Stimulated activated CD8-positive, alpha-beta memory T cell treated with anti-CD3 and anti-CD28 coated beads, Interleukin-7, amount 100 ng/mL, for 24 hours (primary cell): ENCODE results near the gene SLCO2A1.

Experiments used
- DNase-seq: peaks from one replicate; pipeline ENCODE4 v3.0.0-alpha.2; 2020; ENCODE audit warnings: low read depth

SLCO2A1 gene

DNA sequence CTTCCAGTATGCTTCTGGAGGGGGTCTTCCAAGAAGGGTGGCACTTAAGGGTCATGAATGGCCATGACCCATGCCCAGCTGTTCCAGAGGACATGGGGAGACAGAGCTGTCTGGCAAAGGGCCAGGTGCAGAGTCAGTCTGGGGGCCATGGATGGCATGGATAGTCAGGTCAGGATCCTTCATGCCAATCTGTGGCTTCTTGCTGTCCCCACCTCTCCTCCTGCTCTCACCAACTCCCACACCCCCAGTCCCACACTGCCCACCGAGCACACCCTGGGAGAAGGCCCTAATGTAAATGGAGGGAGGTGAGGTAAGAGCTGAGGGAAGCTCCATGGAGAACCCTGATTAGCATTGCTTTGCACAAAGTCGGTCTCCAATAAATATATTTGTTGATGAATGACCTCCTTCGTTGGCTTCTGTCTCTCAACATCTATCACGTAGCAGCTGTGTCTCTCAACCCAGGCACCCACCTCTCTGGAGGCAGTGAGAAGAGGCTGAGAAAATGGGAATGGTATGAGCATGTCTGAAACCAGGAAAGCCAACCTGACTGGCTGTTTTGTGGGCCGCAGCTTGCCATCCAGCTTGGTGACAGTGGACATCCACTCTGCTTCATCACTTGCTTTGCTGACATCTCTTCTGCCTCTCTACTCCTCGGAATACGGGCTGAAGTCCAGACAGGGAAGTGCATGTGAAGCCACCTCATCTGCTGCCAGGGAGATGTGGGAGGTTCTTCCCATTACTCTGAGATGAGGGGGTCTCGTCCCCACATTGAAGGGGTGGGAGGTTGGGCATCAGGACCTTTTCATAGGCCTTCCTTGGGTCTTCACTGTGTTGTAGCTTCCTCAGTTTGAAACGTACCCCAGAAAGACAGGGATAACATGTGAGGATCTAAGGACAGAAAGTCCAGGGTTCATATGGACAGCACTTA, 96.4 kb downstream of the SLCO2A1 start:
- DNase-seq: no peak

DNA sequence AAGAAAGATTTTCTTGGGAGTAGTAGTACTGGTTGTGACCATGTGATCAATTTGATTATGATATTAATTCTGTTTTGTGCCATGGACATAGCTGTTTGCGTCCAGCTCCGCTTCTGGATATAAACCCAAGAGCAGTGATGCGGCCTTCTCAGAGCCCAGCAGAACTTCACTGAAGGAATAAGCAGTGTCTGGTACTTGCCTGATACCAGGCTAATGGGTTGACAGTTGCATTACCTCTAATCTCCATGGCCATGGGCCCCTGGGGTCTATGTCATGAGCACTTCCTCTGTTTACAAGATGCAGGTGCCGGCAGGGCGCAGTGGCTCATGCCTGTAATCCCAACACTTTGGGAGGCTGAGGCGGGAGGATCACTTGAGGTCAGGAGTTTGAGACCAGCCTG, 97.7 kb downstream of the SLCO2A1 start:
- no peak for DNase-seq

DNA sequence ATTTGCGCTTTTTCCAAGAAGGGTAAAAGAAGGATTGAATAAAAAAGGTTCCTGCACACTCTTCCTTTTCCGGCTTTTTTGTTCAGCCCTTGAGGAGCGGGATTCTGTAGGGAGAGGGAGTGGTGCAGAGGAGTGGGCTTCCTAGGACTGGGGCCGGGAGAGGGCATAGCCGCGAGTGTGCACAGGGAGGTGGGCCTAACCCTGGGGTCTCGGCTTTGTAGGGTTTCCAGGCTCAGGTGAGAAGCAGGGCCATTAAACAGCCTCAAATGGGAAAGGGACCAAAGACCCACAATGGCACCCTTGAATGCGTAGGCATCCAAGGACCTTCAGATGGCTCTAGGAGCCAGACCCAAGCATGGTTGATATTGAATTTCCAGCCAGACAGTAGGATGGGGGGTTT, 98.6 kb downstream of the SLCO2A1 start:
- DNase-seq: no peak

DNA sequence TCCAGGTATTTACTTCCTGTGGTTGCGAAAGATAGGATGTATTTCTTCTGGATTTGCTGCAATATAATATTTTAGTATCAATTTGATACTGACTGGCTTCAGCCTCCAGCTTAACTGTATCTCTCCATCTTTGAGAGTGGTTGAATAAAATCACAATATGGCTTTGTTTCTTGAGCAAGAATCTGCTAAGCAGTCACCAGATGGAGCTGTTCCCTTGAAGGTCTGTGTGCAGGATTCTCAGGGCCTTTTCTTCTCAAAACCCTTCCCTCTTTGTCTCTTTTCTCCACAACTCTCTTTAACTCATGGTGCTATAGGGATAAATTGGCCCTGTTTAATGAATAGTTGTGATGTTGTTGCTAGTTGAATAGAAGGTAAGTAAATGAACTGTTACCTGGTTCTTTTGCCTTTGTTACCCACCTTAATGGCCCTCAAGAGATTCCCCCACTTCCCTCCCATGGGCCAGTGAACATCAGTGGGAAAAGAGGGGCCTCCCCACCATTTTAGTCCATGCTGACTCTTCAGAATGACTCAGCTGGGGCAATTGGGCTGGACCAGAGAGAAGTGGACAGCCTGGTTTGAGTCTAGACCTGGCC, 99.3 kb downstream of the SLCO2A1 start:
- DNase-seq: no peak

DNA sequence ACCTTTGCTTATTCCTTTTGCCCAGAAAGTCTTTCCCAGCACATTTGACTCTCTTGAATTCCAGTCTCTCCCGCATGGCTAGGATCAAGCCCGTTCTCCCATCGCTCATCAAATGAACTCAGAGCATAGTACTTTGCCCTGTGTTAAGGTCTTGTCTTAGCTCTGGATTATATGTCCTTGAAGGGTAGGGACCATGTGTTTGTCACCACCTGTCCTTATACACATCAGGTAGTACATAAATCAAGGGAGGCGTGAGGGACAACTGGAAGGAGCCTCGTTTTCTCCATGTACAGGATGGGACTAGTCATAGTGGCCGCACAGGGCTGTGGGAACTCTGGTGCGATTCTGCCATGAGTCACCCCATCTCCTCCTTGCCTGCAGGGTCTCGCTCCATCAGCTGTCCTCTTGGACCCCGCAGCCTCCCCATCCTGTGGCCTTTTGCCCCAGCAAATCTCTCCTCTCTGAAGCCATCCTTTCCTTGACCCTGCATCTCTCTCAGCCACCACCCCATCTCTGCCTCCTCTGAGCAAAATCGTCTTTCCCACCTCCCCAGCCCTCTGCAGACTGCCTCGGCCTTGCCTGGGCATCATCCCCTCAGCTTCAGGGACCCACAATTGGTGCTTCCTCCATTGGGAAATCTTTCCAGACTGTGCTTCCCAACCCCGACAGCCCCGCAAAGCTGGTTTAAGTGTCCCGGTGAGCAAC, 100.7 kb downstream of the SLCO2A1 start:
- DNase-seq: no peak

DNA sequence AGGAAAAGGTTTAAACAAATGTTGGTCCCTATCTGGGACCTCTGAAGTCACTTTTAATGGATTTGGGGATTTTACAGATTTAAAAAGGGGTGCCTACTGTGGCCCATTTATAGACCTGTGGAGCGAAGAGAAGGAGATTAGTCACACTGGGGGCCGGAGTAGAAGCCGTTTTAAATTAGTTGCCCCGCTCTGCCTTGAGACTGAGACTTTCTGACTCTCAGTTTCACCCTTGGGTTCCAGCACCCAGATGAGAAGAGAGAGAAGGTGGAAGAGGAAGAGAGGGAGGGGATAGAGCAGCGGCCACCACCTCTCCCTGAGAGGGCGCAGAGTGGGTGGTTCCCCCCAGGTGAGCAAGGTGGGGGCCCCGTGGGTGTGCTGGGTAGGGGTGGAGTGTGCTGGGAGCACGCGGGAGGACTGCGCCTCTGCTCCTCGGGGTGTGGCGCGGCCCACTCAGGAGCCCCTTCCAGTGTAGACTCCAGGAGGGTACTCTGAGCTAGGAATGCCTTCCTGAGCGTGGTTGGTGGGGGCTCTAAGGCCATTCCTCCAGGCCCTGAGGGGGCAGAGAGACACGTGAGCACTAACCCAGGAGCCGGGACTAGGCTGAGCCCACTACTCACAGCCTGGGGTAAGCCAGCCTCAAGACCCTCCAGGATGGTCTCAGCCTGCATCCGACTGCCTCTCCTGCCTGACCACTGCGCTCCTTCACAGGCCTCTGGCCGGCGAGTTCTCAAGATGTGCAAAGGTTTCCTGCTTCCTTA, 101.4 kb downstream of the SLCO2A1 start:
- no peak for DNase-seq

DNA sequence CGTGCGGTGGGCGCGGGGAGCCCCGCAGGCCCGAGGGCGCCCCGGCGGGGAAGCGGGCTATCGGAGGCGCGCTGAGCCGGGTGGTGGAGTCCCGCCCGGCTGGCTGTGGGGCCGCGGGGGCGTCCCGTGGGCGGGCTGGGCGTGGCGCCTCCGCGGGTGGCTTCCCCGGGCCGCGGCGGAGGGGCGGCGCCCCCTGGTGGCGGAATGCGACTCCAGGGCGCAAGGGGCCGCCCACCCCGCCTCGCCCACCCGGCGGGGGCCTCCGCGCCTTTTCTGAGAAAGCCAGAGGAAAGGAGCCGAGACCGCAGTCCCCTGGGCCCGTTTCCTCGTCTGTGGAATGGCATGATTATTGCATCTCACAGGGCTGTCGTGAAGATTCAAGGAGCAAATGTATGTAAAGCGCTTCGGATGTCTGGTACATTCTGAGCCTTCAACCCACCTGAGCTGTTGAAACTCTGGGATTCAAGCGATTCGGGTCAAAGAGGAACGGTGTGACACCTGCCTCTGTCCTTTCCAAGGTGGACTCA, 102.1 kb downstream of the SLCO2A1 start:
- DNase-seq: peak; percentile 53

DNA sequence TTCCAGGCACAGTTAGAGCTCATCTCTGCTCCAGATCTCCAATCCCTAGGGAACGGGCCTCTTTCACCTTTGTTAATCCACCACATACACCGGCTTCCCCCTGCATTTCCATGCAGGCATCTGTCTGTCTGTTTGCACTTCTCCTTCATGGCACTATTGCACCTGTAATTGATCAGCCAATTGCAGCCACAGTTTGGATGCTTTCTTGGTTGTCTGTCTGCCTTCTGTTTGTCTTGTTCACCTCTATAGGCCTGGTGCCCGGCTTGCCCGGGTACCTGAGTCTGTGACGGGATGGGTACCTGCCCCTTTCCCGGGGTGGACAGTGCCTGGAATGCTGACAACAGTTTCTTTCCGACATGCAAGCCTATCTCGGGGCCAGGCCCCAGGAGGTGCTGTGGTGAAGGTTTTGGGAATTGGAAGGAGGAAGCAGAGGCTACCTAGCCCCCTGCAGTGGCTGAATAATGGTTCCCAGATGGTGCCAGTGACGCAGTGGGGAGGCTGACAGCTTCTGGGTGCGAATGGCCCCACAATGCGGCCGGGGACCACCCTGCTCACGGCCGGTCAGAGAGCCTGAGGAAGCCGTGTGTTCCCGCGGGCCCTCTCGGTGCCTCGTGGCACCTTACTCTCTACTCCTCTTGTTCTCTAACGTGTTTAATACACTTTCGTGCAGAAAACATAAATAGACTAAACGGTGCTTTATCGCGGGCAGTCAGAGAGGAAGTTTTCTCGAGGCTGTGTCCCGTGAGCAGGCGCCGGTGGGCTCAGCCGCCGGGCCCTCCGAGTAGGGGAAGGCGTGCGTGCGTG, 102.8 kb downstream of the SLCO2A1 start:
- DNase-seq: no peak

DNA sequence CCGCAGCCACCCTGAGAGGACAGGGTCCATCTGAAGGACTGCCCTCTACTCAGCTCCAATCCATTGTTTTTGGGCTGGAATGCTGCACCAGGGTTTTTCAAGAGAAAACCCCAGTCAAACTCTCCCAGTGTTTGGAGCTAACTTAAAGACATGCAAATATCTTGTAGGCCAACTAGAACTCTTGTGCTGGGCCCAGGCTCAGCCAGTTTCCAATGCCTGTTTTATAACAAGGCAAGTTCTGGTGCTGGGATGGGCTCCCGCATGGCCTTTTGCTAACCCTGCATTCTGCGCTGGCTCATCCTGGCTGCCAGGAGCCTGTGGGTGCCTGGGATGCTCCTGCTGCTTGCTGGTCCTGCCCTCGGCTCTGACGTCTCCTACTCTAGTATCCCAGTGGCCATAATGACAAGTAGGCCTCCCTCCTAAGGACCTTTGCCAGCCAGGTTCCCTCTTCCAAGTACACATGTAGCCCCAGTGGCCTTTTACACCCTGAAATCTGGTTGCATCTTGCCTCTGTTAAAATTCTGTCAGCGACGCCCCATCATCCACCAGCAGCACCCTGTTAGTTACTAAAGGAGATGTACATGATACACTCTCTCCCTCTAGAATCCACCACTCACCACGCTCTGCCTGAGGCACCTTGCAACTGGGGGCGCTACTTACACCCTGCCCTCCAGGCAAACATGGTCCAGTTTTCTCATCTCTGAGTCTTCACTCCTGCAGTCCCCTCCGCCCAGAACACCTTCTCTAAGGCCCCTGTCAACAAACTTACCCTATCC, 103.6 kb downstream of the SLCO2A1 start:
- no peak for DNase-seq

DNA sequence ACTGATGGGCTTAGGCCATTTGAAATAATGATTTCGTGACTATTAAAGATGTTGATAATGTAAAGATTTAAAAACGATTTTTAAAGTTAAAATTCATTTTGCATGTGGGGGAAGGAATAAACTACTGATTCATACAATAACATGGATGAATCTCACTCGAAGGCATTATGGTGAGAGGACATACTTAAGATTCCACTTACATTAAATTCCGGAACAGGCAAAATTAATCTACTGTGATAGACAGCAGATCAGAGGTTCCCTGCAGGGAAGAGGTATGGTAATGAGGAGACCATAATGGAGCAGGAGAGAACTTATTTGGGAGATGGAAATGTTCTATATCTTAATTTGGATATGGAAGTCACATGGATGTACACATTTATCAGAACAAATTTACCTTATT, 105.7 kb downstream of the SLCO2A1 start:
- DNase-seq: no peak

DNA sequence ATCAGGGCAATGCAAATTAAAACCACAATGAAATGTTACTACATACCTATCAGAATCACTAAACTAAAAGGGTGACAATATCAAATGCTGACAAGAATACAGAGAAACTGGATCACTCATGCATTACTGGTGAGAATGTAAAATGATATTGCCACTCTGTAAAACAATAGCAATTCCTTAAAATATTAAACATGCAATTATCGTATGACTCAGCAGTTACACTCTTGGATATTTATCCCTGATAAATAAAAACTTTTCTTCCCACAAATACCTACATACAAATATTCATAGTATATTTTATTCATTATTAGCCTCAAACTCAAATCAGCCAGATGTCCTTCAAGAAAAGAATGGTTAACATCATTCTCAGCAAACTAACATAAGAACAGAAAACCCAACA, 108.1 kb downstream of the SLCO2A1 start:
- DNase-seq: no peak

DNA sequence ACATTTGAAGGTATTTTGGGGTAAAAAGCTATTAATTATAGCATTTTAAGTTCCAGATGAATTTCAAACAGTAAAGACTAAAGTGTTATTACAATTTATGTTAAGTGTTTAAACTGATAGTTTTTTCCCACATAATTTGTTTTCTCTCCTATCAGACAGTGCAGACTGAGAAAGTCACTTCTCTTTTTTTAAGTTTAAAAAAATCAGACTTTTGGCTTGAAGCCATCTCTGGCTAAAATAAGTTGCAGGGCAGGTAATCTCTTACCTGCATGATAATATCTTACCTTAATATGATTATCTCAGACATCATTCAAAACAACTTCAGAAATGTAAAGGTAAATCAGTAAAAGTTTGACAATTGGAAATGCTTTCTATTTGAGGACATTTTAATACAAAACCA, 112.6 kb downstream of the SLCO2A1 start:
- DNase-seq: no peak

DNA sequence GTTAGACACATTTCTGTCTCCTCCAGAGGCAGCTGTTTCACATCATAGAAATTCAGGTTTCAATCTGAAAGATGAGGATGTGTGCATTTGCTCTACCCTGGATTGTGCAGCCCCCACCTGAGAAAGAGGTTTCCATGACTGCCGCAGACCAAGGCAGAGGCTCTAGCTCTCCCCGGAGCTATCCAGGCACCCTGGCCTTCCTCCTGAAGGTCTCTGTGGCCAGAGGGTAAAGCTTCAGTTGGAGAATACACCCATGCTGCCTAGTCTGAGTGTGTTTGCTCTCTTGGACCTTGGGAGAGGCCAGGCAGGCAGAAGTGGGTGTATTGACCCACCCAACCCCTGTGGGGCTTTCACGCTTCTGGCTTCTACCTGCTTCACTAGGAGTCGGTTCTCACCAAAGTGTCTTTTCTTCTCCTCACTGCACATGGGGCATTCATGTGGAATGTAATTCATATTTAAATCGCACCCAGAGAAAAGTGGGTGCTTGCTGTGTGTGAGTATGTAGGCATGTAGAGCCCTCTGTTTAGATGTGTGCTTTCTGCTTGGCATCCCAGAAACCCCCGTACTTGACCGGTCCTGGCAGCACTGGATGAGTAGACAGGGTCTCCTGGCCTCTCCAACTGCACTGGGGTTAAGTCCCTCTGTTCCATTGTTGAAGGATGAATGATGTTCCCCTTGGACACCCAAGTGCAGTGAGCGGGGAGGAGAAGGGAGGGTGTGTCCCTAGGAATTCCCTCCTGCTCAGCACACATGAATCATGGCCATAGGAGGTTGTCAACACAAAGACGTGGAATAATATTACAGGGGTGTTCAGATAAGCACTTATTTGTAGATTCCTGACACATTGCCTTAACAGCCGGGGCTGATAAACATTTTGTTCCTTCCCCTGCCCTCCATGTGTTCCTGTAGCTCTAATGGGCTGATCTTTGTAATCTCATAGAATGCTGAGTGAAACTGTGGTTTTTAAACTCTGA, 113.8 kb downstream of the SLCO2A1 start:
- no peak for DNase-seq

DNA sequence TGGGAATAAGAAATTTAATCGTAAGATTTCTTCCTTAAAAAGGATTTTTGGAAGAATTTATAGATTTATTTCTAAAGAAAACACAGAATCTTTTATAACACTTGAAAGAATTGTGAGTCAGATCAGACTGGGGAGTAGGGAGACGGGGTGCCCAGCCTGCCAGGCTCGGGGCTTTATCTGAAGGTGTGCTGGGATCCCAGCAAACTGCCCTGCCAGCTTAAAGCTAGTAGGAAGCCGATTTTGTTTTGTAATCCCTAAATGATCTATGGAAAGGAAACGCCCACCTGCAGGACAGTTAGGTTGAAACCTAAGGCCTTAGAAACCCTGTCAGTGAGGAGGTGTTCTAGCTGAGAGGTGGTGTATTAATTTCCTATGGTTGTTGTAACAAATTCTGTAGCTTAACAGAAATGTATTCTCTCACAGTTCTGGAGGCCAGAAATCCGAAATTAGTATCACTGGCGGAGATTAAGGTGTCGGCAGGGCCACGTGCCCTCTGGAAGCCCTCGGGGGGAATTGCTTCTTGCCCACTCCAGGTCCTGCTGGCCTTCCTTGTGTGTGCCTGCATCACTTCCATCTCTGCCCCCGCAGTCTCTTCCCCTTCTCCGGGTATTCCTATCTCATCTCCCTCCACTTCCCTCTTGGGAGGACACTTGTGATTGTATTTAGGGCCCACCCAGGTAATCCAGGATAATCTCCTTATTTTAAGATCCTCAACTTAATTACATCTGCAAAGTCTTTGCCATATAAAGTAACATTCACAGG, 114.7 kb downstream of the SLCO2A1 start:
- DNase-seq: no peak

DNA sequence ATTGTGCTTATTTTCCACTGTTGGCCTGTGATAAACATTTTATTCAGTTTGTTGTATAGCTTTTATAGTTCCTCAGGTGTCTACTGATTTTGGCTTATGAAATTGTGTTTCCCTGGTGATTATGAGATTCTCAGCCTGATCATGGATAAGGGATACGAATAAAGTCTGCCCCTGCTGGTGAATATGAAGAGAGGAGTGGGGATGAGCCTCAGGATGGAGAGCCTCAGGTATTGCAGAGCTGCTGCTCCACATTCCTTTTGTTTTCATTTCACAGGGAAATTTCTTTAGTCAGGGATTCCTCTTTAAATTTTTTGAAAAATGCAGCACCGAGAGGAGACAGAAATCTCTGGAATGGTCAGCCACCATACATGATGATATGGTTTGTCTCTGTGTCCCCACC, 119.3 kb downstream of the SLCO2A1 start:
- no peak for DNase-seq

DNA sequence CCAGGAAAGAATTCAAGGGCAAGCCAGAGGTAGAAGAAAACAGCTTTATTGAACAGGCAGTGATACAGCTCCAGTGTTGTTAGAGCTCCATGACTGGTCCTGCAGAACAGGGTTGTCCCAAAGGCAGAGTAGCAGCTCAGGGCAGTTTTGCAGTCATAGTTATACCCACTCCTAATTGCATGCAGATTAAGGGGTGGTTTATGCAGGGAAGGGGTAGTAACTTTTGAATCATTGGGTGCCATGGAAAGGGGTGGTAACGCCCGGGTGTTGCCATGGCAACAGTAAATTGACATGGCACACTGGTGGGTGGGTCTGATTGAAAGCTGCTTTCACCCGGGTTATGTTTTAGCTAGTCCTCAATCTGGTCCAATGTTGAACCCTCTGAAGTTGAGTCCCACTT, 124.3 kb downstream of the SLCO2A1 start:
- no peak for DNase-seq

DNA sequence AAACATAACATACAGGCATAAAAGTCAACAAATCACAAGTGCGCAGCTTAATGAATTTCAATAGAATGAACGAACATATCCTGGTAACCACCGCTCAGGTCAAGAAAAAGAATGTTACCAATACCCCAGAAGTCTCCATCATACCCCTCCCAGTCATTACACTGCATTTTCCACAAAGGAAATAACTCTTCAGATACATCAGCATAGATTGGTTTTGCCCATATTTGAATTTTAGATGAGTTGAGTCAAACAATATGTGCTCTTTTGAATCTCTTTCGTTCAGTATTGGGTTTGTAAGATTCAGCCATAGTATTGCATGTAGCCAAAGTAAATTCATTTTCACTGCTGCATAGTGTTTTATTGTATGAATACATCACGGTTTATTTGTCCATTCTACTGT, 127.9 kb downstream of the SLCO2A1 start:
- no peak for DNase-seq

DNA sequence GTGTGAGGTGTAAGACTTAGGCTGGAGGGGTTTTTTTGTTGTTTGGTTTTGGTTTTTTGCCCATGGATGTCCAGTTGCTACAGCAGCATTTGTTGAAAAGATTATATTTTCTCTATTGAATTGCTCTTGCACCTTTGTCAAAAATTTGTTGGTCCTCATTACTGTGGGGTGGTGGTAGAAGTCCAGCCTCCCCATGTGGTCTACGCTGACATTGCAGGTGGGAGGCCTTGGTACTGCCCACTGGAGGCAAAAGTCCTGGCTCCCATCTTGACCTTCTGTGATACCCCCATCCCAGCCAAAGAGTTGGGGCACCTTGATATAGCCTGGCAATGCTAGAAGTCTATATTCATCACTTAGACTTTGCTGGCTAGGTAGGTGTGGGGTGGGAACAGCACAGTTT, 128.6 kb downstream of the SLCO2A1 start:
- no peak for DNase-seq
